MM.1S (cell line): ENCODE results near the gene SH3D19.

Experiments used
- CTCF ChIP-seq: fragments of 300-600 bp; sonication (generic); IDR thresholded peaks from 2 replicates; pipeline ENCODE4 v1.5.1; 2016; ENCODE audit warnings: antibody characterized with exemption, low read length, mixed read lengths
- EZH2 ChIP-seq: fragments of 300-600 bp; sonication (generic); optimal IDR thresholded peaks from 2 replicates; pipeline ENCODE3; 2017; ENCODE audit warnings: low read depth, mild to moderate bottlenecking, antibody characterized with exemption, low read length, mixed read lengths
- EZH2phosphoT487 ChIP-seq: fragments of 300-600 bp; sonication (generic); IDR thresholded peaks from 2 replicates; pipeline ENCODE4 v1.6.1; 2018; ENCODE audit warnings: antibody characterized with exemption, low read length

GRCh38 chr4:151207868-151208267 lies 117.5 kb downstream of the SH3D19 start:
- TF ChIP-seq CTCF (no peak), EZH2 (no peak), EZH2phosphoT487 (no peak)
